ENCODE data around the gene TNIK. TPM values are rescaled to one million over a fixed set of nuclear protein-coding genes. Genes with fewer than 3 reads are reported as not detected.
A peak's percentile ranks its signal among the peaks of the same experiment; 100 is the strongest.

TNIK gene
- total and polyA plus RNA-seq, 10 of the 15 experiments (the other 5 are each of a cell fraction or from before 2014, with no cell fraction given), result 13.9 to 74.3 (median 48.2) TPM

DNA sequence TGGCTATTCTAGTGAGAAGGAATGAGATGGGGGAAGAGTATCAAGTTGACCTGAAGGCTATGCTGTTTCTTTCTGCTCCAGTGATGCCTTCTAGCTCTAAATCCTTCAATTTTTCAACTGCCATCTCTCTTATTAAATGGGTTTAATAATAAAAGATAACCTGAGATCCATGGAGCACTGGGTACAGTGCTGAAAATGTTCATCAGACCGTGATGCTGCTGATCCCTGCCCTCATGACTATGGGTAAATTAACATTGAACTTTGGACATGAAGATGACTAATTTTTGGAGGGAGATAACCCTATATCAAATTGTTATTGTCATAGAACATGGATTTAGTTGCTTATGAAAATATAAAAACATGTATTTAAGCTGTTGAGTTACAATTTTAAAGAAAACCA, 406.0 kb downstream of the TNIK start (continued):
- no peak for TF ChIP-seq YY1 (IDR thresholded peaks at IDR 0.05; ENCODE audit: low read depth, low read length)
- TF ChIP-seq ZBED1 (IDR thresholded peaks at IDR 0.05; ENCODE audit: borderline replicate concordance), result no peak
- TF ChIP-seq, protein P1, sequence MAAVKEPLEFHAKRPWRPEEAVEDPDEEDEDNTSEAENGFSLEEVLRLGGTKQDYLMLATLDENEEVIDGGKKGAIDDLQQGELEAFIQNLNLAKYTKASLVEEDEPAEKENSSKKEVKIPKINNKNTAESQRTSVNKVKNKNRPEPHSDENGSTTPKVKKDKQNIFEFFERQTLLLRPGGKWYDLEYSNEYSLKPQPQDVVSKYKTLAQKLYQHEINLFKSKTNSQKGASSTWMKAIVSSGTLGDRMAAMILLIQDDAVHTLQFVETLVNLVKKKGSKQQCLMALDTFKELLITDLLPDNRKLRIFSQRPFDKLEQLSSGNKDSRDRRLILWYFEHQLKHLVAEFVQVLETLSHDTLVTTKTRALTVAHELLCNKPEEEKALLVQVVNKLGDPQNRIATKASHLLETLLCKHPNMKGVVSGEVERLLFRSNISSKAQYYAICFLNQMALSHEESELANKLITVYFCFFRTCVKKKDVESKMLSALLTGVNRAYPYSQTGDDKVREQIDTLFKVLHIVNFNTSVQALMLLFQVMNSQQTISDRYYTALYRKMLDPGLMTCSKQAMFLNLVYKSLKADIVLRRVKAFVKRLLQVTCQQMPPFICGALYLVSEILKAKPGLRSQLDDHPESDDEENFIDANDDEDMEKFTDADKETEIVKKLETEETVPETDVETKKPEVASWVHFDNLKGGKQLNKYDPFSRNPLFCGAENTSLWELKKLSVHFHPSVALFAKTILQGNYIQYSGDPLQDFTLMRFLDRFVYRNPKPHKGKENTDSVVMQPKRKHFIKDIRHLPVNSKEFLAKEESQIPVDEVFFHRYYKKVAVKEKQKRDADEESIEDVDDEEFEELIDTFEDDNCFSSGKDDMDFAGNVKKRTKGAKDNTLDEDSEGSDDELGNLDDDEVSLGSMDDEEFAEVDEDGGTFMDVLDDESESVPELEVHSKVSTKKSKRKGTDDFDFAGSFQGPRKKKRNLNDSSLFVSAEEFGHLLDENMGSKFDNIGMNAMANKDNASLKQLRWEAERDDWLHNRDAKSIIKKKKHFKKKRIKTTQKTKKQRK (IDR thresholded peaks at IDR 0.05; ENCODE audit: low read depth, low read length), result no peak

DNA sequence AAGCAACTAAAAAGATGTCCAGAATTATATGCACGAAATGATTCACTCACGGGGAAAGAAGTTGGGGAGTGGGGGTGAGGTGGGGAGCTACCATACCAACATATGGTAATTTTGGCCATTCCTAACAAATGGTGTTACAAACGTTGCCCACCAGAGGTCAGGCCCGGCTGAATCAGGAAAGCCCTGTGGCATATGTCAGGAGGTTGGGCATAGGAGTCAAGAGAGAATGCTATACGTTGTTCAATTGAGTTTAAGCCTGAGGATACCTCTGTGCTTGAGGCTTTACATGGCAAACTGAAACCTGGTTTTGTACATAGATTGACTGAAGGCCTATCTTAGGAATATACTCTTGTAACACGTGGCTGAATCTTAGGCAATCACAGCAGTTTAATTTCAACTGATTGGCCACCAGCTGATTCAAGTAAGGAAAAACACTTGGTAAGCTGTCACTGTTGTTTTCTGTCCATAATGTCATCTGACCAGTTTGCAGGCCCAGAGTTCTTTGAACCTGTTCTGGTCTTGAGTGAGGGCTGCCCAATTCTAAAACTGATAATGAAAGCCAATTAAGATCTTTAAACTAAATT, 410.3 kb downstream of the TNIK start:
- ChIA-PET RAD21 (ENCODE audit: unreplicated experiment) (interaction anchor here (0.6 to 4.0 kb wide), 13 partner anchors 13 to 1292 kb away, joined by 3 to 59 read pairs (median 3); no protein-coding TSS in a partner anchor), CTCF (interaction anchor here (0.6 to 5.7 kb wide), 24 partner anchors 9 to 1054 kb away, joined by 3 to 94 read pairs (median 4); no protein-coding TSS in a partner anchor), POLR2A (interaction anchor here (0.6 kb wide), 1 partner anchor 738 kb away, joined by 4 read pairs; no protein-coding TSS in a partner anchor), SMC1A (ENCODE audit: uncharacterized antibody, unreplicated experiment) (interaction anchor here (0.6 to 5.7 kb wide), 24 partner anchors 9 to 786 kb away, joined by 3 to 79 read pairs (median 4); no protein-coding TSS in a partner anchor)
- in situ Hi-C loops (cut with MboI) (loop anchor here (5.0 kb wide), 1 partner anchor 517 kb away; no protein-coding TSS in a partner anchor), intact Hi-C loops (cut with micrococcal nuclease; ENCODE audit: unreplicated experiment) (loop anchor here (1.0 to 10.0 kb wide), 4 partner anchors 89 to 785 kb away; no protein-coding TSS in a partner anchor)
- ATAC-seq, result peak; percentile 91
- peak; percentile 34 for DNase-seq (ENCODE audit: low read depth, low spot score)
- Histone ChIP-seq H3K9ac (ENCODE audit: control insufficient read depth, insufficient read depth, low read length) (no peak overlapping the region), H3K4me1 (ENCODE audit: control insufficient read depth, insufficient read depth, low read length) (no peaks in the 10 kb centered on the region), H3K9me3 (replicated peaks; ENCODE audit: control insufficient read depth, insufficient read depth, low read length) (no peaks in the 10 kb centered on the region), H4K20me1 (ENCODE audit: control insufficient read depth, insufficient read depth) (no peaks in the 10 kb centered on the region), H2AFZ (ENCODE audit: control insufficient read depth, low read depth, low read length) (no peak overlapping the region), H3K4me2 (ENCODE audit: control insufficient read depth, insufficient read depth) (no peak overlapping the region), H3K27me3 (replicated peaks in 1 of 2; ENCODE audit: control insufficient read depth in 2 of 2, insufficient read depth in 2 of 2, low read length in 1 of 2) (no peaks in the 10 kb centered on the region), H3K27ac (ENCODE audit: control insufficient read depth, insufficient read depth) (no peak overlapping the region), H3K36me3 (ENCODE audit: control insufficient read depth in 2 of 2, insufficient read depth in 2 of 2, low read length in 1 of 2) (no peaks in the 10 kb centered on the region), H3K4me3 (no peak overlapping the region), H3K79me2 (ENCODE audit: control insufficient read depth, insufficient read depth, low read length) (no peaks in the 10 kb centered on the region)
- 3% methylated on average over 6 of the region's 6 CpGs for WGBS (ENCODE audit: insufficient coverage, insufficient replicate concordance, low lambda C conversion rate, missing lambda C conversion rate)
- FAIRE-seq, result no peak
- no TSS peak for BruUV-seq (replicated peaks)
- TF ChIP-seq, protein P2, sequence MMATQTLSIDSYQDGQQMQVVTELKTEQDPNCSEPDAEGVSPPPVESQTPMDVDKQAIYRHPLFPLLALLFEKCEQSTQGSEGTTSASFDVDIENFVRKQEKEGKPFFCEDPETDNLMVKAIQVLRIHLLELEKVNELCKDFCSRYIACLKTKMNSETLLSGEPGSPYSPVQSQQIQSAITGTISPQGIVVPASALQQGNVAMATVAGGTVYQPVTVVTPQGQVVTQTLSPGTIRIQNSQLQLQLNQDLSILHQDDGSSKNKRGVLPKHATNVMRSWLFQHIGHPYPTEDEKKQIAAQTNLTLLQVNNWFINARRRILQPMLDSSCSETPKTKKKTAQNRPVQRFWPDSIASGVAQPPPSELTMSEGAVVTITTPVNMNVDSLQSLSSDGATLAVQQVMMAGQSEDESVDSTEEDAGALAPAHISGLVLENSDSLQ (IDR thresholded peaks at IDR 0.05), result no peak
- TF ChIP-seq NR2F1 (conservative IDR thresholded peaks at IDR 0.05) (no peak), YY1 (IDR thresholded peaks at IDR 0.05; ENCODE audit: low read depth, low read length) (0 out of 2 replicates have a peak, but pooled peaks have one; percentile 52), SRF (IDR thresholded peaks at IDR 0.05; ENCODE audit: low read depth in 2 of 2, low read length in 2 of 2) (no peak), CREM (IDR thresholded peaks at IDR 0.05; ENCODE audit: low read depth) (no peak), SMC3 (IDR thresholded peaks at IDR 0.05; ENCODE audit: borderline replicate concordance, low read length) (peak; percentile 78), RAD21 (IDR thresholded peaks at IDR 0.05; ENCODE audit: insufficient read depth, low read depth, low read length) (peak; percentile 87)
- TF ChIP-seq, protein P3, sequence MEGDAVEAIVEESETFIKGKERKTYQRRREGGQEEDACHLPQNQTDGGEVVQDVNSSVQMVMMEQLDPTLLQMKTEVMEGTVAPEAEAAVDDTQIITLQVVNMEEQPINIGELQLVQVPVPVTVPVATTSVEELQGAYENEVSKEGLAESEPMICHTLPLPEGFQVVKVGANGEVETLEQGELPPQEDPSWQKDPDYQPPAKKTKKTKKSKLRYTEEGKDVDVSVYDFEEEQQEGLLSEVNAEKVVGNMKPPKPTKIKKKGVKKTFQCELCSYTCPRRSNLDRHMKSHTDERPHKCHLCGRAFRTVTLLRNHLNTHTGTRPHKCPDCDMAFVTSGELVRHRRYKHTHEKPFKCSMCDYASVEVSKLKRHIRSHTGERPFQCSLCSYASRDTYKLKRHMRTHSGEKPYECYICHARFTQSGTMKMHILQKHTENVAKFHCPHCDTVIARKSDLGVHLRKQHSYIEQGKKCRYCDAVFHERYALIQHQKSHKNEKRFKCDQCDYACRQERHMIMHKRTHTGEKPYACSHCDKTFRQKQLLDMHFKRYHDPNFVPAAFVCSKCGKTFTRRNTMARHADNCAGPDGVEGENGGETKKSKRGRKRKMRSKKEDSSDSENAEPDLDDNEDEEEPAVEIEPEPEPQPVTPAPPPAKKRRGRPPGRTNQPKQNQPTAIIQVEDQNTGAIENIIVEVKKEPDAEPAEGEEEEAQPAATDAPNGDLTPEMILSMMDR (IDR thresholded peaks at IDR 0.05 in 2 of 3, conservative IDR thresholded peaks at IDR 0.05 in 1 of 3; ENCODE audit: control insufficient read depth in 2 of 3, extremely low read depth in 1 of 3, insufficient read depth in 1 of 3, low read depth in 3 of 3, low read length in 3 of 3), result peak; percentile 65 to 81 (median 72)
- TF ChIP-seq, protein P4, sequence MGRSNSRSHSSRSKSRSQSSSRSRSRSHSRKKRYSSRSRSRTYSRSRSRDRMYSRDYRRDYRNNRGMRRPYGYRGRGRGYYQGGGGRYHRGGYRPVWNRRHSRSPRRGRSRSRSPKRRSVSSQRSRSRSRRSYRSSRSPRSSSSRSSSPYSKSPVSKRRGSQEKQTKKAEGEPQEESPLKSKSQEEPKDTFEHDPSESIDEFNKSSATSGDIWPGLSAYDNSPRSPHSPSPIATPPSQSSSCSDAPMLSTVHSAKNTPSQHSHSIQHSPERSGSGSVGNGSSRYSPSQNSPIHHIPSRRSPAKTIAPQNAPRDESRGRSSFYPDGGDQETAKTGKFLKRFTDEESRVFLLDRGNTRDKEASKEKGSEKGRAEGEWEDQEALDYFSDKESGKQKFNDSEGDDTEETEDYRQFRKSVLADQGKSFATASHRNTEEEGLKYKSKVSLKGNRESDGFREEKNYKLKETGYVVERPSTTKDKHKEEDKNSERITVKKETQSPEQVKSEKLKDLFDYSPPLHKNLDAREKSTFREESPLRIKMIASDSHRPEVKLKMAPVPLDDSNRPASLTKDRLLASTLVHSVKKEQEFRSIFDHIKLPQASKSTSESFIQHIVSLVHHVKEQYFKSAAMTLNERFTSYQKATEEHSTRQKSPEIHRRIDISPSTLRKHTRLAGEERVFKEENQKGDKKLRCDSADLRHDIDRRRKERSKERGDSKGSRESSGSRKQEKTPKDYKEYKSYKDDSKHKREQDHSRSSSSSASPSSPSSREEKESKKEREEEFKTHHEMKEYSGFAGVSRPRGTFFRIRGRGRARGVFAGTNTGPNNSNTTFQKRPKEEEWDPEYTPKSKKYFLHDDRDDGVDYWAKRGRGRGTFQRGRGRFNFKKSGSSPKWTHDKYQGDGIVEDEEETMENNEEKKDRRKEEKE (IDR thresholded peaks at IDR 0.05), result no peak

Data from GM12878 (cell line).